ENCODE results near the gene SLC9A4. TPM values are rescaled to one million over a fixed set of nuclear protein-coding genes. Genes with fewer than 3 reads are reported as not detected.

The SLC9A4 gene
- total and polyA plus RNA-seq, 9 of the 15 experiments (the other 6 are each of a cell fraction or from before 2014, with no cell fraction given), result 0.04 to 0.15 (median 0.04) TPM; not detected in 5

DNA sequence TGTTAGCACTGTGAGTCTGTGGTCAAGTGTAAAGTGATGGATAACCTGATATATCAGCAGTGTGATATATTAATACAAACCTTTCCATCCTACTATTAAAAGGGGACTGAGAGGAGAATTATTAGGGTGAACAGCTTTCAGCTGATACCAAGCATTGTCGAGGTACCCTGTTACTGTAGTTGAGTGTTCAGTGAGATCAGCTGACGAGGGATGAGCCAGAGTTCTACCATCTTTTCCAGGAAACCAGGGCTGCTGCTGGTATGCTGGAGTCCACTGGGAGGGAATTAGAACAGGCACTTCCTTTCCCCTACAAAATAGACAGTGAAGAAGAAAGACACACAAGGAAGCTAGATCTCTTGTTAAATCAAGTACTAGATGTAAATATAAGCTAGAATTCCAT lies 49.7 kb upstream of the SLC9A4 start (continued):
- TF ChIP-seq, protein P1, sequence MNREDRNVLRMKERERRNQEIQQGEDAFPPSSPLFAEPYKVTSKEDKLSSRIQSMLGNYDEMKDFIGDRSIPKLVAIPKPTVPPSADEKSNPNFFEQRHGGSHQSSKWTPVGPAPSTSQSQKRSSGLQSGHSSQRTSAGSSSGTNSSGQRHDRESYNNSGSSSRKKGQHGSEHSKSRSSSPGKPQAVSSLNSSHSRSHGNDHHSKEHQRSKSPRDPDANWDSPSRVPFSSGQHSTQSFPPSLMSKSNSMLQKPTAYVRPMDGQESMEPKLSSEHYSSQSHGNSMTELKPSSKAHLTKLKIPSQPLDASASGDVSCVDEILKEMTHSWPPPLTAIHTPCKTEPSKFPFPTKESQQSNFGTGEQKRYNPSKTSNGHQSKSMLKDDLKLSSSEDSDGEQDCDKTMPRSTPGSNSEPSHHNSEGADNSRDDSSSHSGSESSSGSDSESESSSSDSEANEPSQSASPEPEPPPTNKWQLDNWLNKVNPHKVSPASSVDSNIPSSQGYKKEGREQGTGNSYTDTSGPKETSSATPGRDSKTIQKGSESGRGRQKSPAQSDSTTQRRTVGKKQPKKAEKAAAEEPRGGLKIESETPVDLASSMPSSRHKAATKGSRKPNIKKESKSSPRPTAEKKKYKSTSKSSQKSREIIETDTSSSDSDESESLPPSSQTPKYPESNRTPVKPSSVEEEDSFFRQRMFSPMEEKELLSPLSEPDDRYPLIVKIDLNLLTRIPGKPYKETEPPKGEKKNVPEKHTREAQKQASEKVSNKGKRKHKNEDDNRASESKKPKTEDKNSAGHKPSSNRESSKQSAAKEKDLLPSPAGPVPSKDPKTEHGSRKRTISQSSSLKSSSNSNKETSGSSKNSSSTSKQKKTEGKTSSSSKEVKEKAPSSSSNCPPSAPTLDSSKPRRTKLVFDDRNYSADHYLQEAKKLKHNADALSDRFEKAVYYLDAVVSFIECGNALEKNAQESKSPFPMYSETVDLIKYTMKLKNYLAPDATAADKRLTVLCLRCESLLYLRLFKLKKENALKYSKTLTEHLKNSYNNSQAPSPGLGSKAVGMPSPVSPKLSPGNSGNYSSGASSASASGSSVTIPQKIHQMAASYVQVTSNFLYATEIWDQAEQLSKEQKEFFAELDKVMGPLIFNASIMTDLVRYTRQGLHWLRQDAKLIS (CRISPR knock-in tag; IDR thresholded peaks at IDR 0.05), result no peak
- TF ChIP-seq, protein P2, sequence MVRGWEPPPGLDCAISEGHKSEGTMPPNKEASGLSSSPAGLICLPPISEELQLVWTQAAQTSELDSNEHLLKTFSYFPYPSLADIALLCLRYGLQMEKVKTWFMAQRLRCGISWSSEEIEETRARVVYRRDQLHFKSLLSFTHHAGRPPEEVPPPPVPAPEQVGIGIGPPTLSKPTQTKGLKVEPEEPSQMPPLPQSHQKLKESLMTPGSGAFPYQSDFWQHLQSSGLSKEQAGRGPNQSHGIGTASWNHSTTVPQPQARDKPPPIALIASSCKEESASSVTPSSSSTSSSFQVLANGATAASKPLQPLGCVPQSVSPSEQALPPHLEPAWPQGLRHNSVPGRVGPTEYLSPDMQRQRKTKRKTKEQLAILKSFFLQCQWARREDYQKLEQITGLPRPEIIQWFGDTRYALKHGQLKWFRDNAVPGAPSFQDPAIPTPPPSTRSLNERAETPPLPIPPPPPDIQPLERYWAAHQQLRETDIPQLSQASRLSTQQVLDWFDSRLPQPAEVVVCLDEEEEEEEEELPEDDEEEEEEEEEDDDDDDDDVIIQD (CRISPR knock-in tag; IDR thresholded peaks at IDR 0.05), result no peak
- TF ChIP-seq MTA3 (IDR thresholded peaks at IDR 0.05; ENCODE audit: borderline replicate concordance) (no peak), RBM34 (IDR thresholded peaks at IDR 0.05; ENCODE audit: borderline replicate concordance, insufficient read depth, low read length) (no peak), ZNF583 (CRISPR knock-in tag; IDR thresholded peaks at IDR 0.05) (peak; percentile 89), HDAC1 (IDR thresholded peaks at IDR 0.05) (no peak), NCOA2 (IDR thresholded peaks at IDR 0.05; ENCODE audit: partially characterized antibody in 2 of 2) (no peak), MYC (IDR thresholded peaks at IDR 0.05; ENCODE audit: low read depth, low read length) (no peak), MYC (CRISPR knock-in tag; IDR thresholded peaks at IDR 0.05; ENCODE audit: borderline replicate concordance, low read depth) (peak; percentile 25; the same call in 1 of the 2 replicates), ZNF449 (CRISPR knock-in tag; IDR thresholded peaks at IDR 0.05) (peak; percentile 87), HNRNPLL (IDR thresholded peaks at IDR 0.05; ENCODE audit: low read depth, low read length, poor library complexity, severe bottlenecking) (no peak), BMI1 (IDR thresholded peaks at IDR 0.05; ENCODE audit: low read length) (no peak), PKNOX1 (IDR thresholded peaks at IDR 0.05) (no peak), CHCHD3 (CRISPR knock-in tag; IDR thresholded peaks at IDR 0.05) (no peak), JUND (IDR thresholded peaks at IDR 0.05; ENCODE audit: borderline replicate concordance, low read depth, low read length) (no peak), JUND (tag; IDR thresholded peaks at IDR 0.05; ENCODE audit: borderline replicate concordance, low read depth, low read length) (no peak; the same call in 2 of the 3 replicates), CBFB (CRISPR knock-in tag; IDR thresholded peaks at IDR 0.05) (no peak)
- TF ChIP-seq, protein P3, sequence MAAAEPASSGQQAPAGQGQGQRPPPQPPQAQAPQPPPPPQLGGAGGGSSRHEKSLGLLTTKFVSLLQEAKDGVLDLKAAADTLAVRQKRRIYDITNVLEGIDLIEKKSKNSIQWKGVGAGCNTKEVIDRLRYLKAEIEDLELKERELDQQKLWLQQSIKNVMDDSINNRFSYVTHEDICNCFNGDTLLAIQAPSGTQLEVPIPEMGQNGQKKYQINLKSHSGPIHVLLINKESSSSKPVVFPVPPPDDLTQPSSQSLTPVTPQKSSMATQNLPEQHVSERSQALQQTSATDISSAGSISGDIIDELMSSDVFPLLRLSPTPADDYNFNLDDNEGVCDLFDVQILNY (CRISPR knock-in tag; IDR thresholded peaks at IDR 0.05), result no peak

Data from K562 (cell line).